H9 (cell line): ENCODE results near the gene DCAF17. TPM values are rescaled to one million over a fixed set of nuclear protein-coding genes. Genes with fewer than 3 reads are reported as not detected.

ENCODE experiments used
- DNase-seq: peaks from one replicate; pipeline ENCODE4 v3.0.0-alpha.2; 2017
- H2AFZ ChIP-seq: one replicate; pipeline ENCODE4 v1.6.1; 2013; ENCODE audit warnings: mild to moderate bottlenecking, low read length, control low read depth, moderate library complexity
- H2AK5ac ChIP-seq: 2 replicates; pipeline ENCODE4 v1.6.1; 2013; ENCODE audit warnings: low read length, control low read depth, mixed read lengths; ENCODE audit not compliant: insufficient read length
- H2BK120ac ChIP-seq: one replicate; pipeline ENCODE4 v1.6.1; 2013; ENCODE audit warnings: low read depth, mild to moderate bottlenecking, low read length, control low read depth, inconsistent platforms; ENCODE audit not compliant: poor library complexity, severe bottlenecking
- H2BK12ac ChIP-seq: 2 replicates; pipeline ENCODE4 v1.6.1; 2013; ENCODE audit warnings: low read length, control low read depth, mixed read lengths, low read depth; ENCODE audit not compliant: insufficient read length
- H2BK15ac ChIP-seq: 2 replicates; pipeline ENCODE4 v1.6.1; 2013; ENCODE audit warnings: low read depth, low read length, control low read depth
- H2BK20ac ChIP-seq: one replicate; pipeline ENCODE4 v1.6.1; 2013; ENCODE audit warnings: low read depth, mild to moderate bottlenecking, low read length, control low read depth, inconsistent platforms; ENCODE audit not compliant: poor library complexity, severe bottlenecking
- H2BK5ac ChIP-seq: 2 replicates; pipeline ENCODE4 v1.6.1; 2013; ENCODE audit warnings: low read length, control low read depth, mixed read lengths; ENCODE audit not compliant: insufficient read length
- H3K14ac ChIP-seq: 2 replicates; pipeline ENCODE4 v1.6.1; 2013; ENCODE audit warnings: low read length, control low read depth; ENCODE audit not compliant: insufficient read depth
- H3K18ac ChIP-seq: 2 replicates; pipeline ENCODE4 v1.6.1; 2013; ENCODE audit warnings: low read depth, mild to moderate bottlenecking, mixed read lengths, low read length, control low read depth; ENCODE audit not compliant: insufficient read length
- H3K23ac ChIP-seq: 2 replicates; pipeline ENCODE4 v1.6.1; 2013; ENCODE audit warnings: low read length, control low read depth, mixed read lengths, low read depth; ENCODE audit not compliant: insufficient read length
- H3K23me2 ChIP-seq: 2 replicates; pipeline ENCODE4 v1.6.1; 2013; ENCODE audit warnings: low read depth, mild to moderate bottlenecking, mixed read lengths, low read length, control low read depth; ENCODE audit not compliant: insufficient read length, poor library complexity, severe bottlenecking
- H3K27ac ChIP-seq: 2 replicates; pipeline ENCODE4 v1.5.1; 2013; ENCODE audit warnings: low read length, control low read depth, mixed read lengths, low read depth; ENCODE audit not compliant: insufficient read length
- H3K27me3 ChIP-seq: 2 replicates; pipeline ENCODE4 v1.6.1; 2013; ENCODE audit warnings: low read length, control low read depth, inconsistent platforms; ENCODE audit not compliant: insufficient read depth
- H3K4ac ChIP-seq: 2 replicates; pipeline ENCODE4 v1.6.1; 2013; ENCODE audit warnings: low read depth, mild to moderate bottlenecking, control low read depth, inconsistent platforms, low read length, moderate library complexity
- H3K4me1 ChIP-seq: 2 replicates; pipeline ENCODE4 v1.6.1; 2013; ENCODE audit warnings: low read length, control low read depth, inconsistent platforms; ENCODE audit not compliant: insufficient read depth
- H3K4me2 ChIP-seq: 2 replicates; pipeline ENCODE4 v1.6.1; 2013; ENCODE audit warnings: low read length, control low read depth, mixed read lengths; ENCODE audit not compliant: insufficient read length, insufficient read depth
- H3K56ac ChIP-seq: 2 replicates; pipeline ENCODE4 v1.6.1; 2013; ENCODE audit warnings: low read depth, mild to moderate bottlenecking, mixed read lengths, low read length, control low read depth; ENCODE audit not compliant: insufficient read length
- H3K79me1 ChIP-seq: 2 replicates; pipeline ENCODE4 v1.6.1; 2013; ENCODE audit warnings: low read depth, mild to moderate bottlenecking, moderate library complexity, low read length, control low read depth, inconsistent platforms; ENCODE audit not compliant: insufficient read depth, poor library complexity, severe bottlenecking
- H3K79me2 ChIP-seq: 2 replicates; pipeline ENCODE4 v1.6.1; 2013; ENCODE audit warnings: low read length, control low read depth, inconsistent platforms; ENCODE audit not compliant: insufficient read depth
- H3K9ac ChIP-seq: 2 replicates; pipeline ENCODE4 v1.6.1; 2013; ENCODE audit warnings: low read length, control low read depth, mixed read lengths; ENCODE audit not compliant: insufficient read length; ENCODE audit errors: extremely low read depth
- H3K9me3 ChIP-seq: one replicate; pipeline ENCODE4 v1.6.1; 2013; ENCODE audit warnings: low read depth, low read length, inconsistent platforms; ENCODE audit not compliant: control insufficient read depth
- H3T11ph ChIP-seq: one replicate; pipeline ENCODE4 v1.6.1; 2013; ENCODE audit warnings: mild to moderate bottlenecking, low read length, control low read depth, inconsistent platforms
- H4K20me1 ChIP-seq: one replicate; pipeline ENCODE4 v1.6.1; 2013; ENCODE audit not compliant: control insufficient read depth, insufficient read length, insufficient read depth
- H4K5ac ChIP-seq: 2 replicates; pipeline ENCODE4 v1.6.1; 2013; ENCODE audit warnings: low read depth, mild to moderate bottlenecking, mixed read lengths, low read length, control low read depth; ENCODE audit not compliant: insufficient read length
- H4K8ac ChIP-seq: replicated peaks from 2 replicates; pipeline ENCODE4 v1.6.1; 2013; ENCODE audit warnings: low read length, control low read depth, mixed read lengths, low read depth; ENCODE audit not compliant: insufficient read length
- H4K91ac ChIP-seq: 2 replicates; pipeline ENCODE4 v1.6.1; 2013; ENCODE audit warnings: low read depth, mild to moderate bottlenecking, moderate library complexity, mixed read lengths, low read length, control low read depth; ENCODE audit not compliant: insufficient read length
- H3K27ac Mint-ChIP-seq, 3 experiments: 2 replicates in 2 of 3; 3 replicates in 1 of 3; pipeline ENCODE4 v1.8.0; 2020 to 2021; ENCODE audit warnings: mixed read lengths in 3 of 3, mild to moderate bottlenecking in 1 of 3, moderate library complexity in 1 of 3
- H3K27me3 Mint-ChIP-seq: 2 replicates; pipeline ENCODE4 v1.8.0; 2021; ENCODE audit warnings: low read depth, mild to moderate bottlenecking, moderate library complexity, mixed read lengths
- H3K36me3 Mint-ChIP-seq, 3 experiments: 2 replicates in 2 of 3; 3 replicates in 1 of 3; pipeline ENCODE4 v1.8.0; 2020 to 2021; ENCODE audit warnings: low read depth in 3 of 3, mixed read lengths in 3 of 3; ENCODE audit not compliant: insufficient read depth in 1 of 3
- H3K4me1 Mint-ChIP-seq, 2 experiments: 2 replicates each; pipeline ENCODE4 v1.8.0; 2020; ENCODE audit warnings: mixed read lengths in 2 of 2
- H3K4me3 Mint-ChIP-seq, 2 experiments: 2 replicates in 1 of 2; 3 replicates in 1 of 2; pipeline ENCODE4 v1.8.0; 2020 to 2021; ENCODE audit warnings: mild to moderate bottlenecking in 2 of 2, mixed read lengths in 2 of 2, moderate library complexity in 1 of 2
- H3K9me3 Mint-ChIP-seq, 2 experiments: 2 replicates in 1 of 2; 3 replicates in 1 of 2; pipeline ENCODE4 v1.8.0; 2020; ENCODE audit warnings: mild to moderate bottlenecking in 2 of 2, mixed read lengths in 2 of 2, moderate library complexity in 1 of 2
- CTCF ChIP-seq: fragments of 200-600 bp; sonication (generic); conservative IDR thresholded peaks from 3 replicates; pipeline ENCODE4 v1.8.0; 2021; ENCODE audit warnings: antibody characterized with exemption, mild to moderate bottlenecking
- whole genome bisulfite sequencing: extraction: QIAGEN DNeasy Blood & Tissue Kit; methylation state at CpG from one replicate; pipeline ENCODE4 v1.1.7; 2013; ENCODE audit warnings: missing lambda C conversion rate, low lambda C conversion rate, mixed read lengths; ENCODE audit not compliant: insufficient read length; ENCODE audit errors: extremely low coverage; 5-methylcytosine and 5-hydroxymethylcytosine counted together
- total RNA-seq: library from RNA; stranded (reverse); gene quantifications from 2 replicates; pipeline ENCODE4 v1.2.1, GENCODE V29; 2021

DCAF17 gene
- total RNA-seq, 1 experiment from 2014 or later: 28.1 TPM

GRCh38 chr2:171470129-171470528, 36.1 kb downstream of the DCAF17 start:
- Histone ChIP-seq H2BK15ac (no peak overlapping the region), H3K79me2 (no peaks in the 10 kb centered on the region), H3K79me1 (no peaks in the 10 kb centered on the region), H3K56ac (no peak overlapping the region), H2AK5ac (no peak overlapping the region), H3K23ac (no peak overlapping the region), H4K91ac (no peak overlapping the region), H3K9me3 (no peaks in the 10 kb centered on the region), H3T11ph (no peak overlapping the region), H3K18ac (no peak overlapping the region), H3K27me3 (no peaks in the 10 kb centered on the region), H3K9ac (no peak overlapping the region), H2BK12ac (no peak overlapping the region), H3K4me1 (no peaks in the 10 kb centered on the region), H3K4ac (no peak overlapping the region), H2BK5ac (no peak overlapping the region), H2BK120ac (no peak overlapping the region), H3K4me2 (no peak overlapping the region), H3K27ac (no peak overlapping the region), H4K8ac (no peak overlapping the region), H2BK20ac (no peak overlapping the region), H2AFZ (no peak overlapping the region), H3K23me2 (no peaks in the 10 kb centered on the region), H4K5ac (no peak overlapping the region), H4K20me1 (no peaks in the 10 kb centered on the region), H3K14ac (no peak overlapping the region)
- DNase-seq: no peak
- no peaks in the 10 kb centered on the region for H3K4me1 Mint-ChIP-seq
- H3K36me3 Mint-ChIP-seq: peaks cover 15 to 49% (median 44%) of the 10 kb centered on the region in 3 experiments
- no peak overlapping the region for H3K27ac Mint-ChIP-seq
- no CpG with 5 or more reads among the region's 5 CpGs for WGBS
- no peaks in the 10 kb centered on the region for H3K27me3 Mint-ChIP-seq
- no peak for TF ChIP-seq CTCF
- no peaks in the 10 kb centered on the region for H3K9me3 Mint-ChIP-seq
- H3K4me3 Mint-ChIP-seq: no peak overlapping the region
